Karpas-422 (cell line): ENCODE results near the gene ALPG. TPM values are rescaled to one million over a fixed set of nuclear protein-coding genes. Genes with fewer than 3 reads are reported as not detected.
A peak's percentile ranks its signal among the peaks of the same experiment; 100 is the strongest.
"Not testable (repeated sequence)": the region's sequence is repeated elsewhere in the genome, so short reads cannot be mapped to it uniquely, and the experiment has no call there.

Source experiments
- DNase-seq: peaks from one replicate; pipeline ENCODE4 v3.0.0-alpha.2; 2015
- H2AFZ ChIP-seq: fragments of 200-600 bp; sonication (generic); 2 replicates; pipeline ENCODE4 v1.6.1; 2014; ENCODE audit warnings: antibody characterized with exemption, low read length, mixed read lengths
- H3K27ac ChIP-seq: fragments of 200-600 bp; sonication (generic); 2 replicates; pipeline ENCODE4 v1.5.1; 2014; ENCODE audit warnings: mild to moderate bottlenecking, low read length, moderate library complexity
- H3K27me3 ChIP-seq: fragments of 200-600 bp; sonication (generic); 2 replicates; pipeline ENCODE4 v1.6.1; 2014; ENCODE audit warnings: low read length, mixed read lengths
- H3K36me3 ChIP-seq: fragments of 200-600 bp; sonication (generic); 2 replicates; pipeline ENCODE4 v1.6.1; 2014; ENCODE audit warnings: low read length, mixed read lengths; ENCODE audit not compliant: insufficient read depth
- H3K4me1 ChIP-seq: fragments of 200-600 bp; sonication (generic); 2 replicates; pipeline ENCODE4 v1.6.1; 2014; ENCODE audit warnings: mild to moderate bottlenecking, low read length, mixed read lengths
- H3K4me2 ChIP-seq: fragments of 200-600 bp; sonication (generic); 2 replicates; pipeline ENCODE4 v1.6.1; 2014; ENCODE audit warnings: low read length, low read depth, mild to moderate bottlenecking; ENCODE audit not compliant: poor library complexity, severe bottlenecking
- H3K4me3 ChIP-seq: fragments of 200-600 bp; sonication (generic); 2 replicates; pipeline ENCODE4 v1.5.1; 2014; ENCODE audit warnings: mild to moderate bottlenecking, antibody characterized with exemption, low read length, mixed read lengths
- H3K79me2 ChIP-seq: fragments of 200-600 bp; sonication (generic); 2 replicates; pipeline ENCODE4 v1.6.1; 2014; ENCODE audit warnings: mild to moderate bottlenecking, low read length, mixed read lengths
- H3K9ac ChIP-seq: fragments of 200-600 bp; sonication (generic); 2 replicates; pipeline ENCODE4 v1.6.0; 2014; ENCODE audit warnings: low read length
- H3K9me2 ChIP-seq: fragments of 200-600 bp; sonication (generic), shearing (Covaris generic); replicated peaks from 2 replicates; pipeline ENCODE4 v1.6.0; 2014; ENCODE audit warnings: mild to moderate bottlenecking, low read length, moderate library complexity; ENCODE audit not compliant: insufficient read depth
- H3K9me3 ChIP-seq: fragments of 300-700, 200-600 bp; sonication (generic); 2 replicates; pipeline ENCODE4 v1.6.1; 2014; ENCODE audit warnings: low read length, mixed read lengths
- H4K20me1 ChIP-seq: fragments of 200-600 bp; sonication (generic); 2 replicates; pipeline ENCODE4 v1.6.1; 2014; ENCODE audit warnings: mild to moderate bottlenecking, antibody characterized with exemption, low read length, low read depth; ENCODE audit not compliant: insufficient read depth
- total RNA-seq: library from RNA; depleted of rRNA; stranded (reverse); fragments of >200 nt; shearing (Covaris generic); gene quantifications from 2 replicates; pipeline ENCODE4 v1.2.3, GENCODE V29; 2014; ENCODE audit warnings: low replicate concordance

ALPG gene
- total RNA-seq, 1 experiment from 2014 or later, result not detected

DNA sequence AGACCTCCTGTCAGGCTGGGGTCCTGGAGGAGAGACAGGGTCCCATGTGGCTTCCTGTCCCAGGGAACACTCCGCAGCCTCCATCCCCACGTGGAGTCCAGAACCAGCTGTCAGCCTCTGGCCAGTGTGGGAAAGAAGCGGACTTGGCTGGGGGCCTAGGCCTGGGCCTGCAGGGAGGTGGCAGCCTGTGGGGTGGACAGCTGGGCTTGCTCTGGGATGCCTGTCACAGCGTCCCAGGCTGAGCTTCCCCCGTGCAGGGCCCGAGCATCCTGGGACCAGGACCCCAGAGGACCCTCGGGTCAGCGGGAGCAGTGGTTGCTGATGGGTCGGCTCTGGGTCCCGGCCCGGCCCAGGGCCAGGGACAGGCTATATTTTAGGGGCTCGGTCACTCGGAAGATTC is 35.8 kb downstream of the ALPG start:
- not testable (repeated sequence) for H2AFZ ChIP-seq, H3K27me3 ChIP-seq, H3K27ac ChIP-seq, H3K9me3 ChIP-seq, H3K9ac ChIP-seq, H4K20me1 ChIP-seq, H3K9me2 ChIP-seq, H3K4me3 ChIP-seq, H3K4me2 ChIP-seq, H3K4me1 ChIP-seq, H3K36me3 ChIP-seq, DNase-seq, H3K79me2 ChIP-seq

GRCh38 chr2:232443047-232443446 is 36.4 kb downstream of the ALPG start:
- H4K20me1 ChIP-seq, H3K4me1 ChIP-seq, H3K9me3 ChIP-seq, H3K4me2 ChIP-seq, H3K27ac ChIP-seq, DNase-seq, H2AFZ ChIP-seq, H3K9ac ChIP-seq, H3K9me2 ChIP-seq, H3K36me3 ChIP-seq, H3K4me3 ChIP-seq, H3K79me2 ChIP-seq, H3K27me3 ChIP-seq: not testable (repeated sequence)

- not testable (repeated sequence) for H4K20me1 ChIP-seq, H3K4me1 ChIP-seq, H3K36me3 ChIP-seq, H3K79me2 ChIP-seq, H3K9me2 ChIP-seq, H3K4me2 ChIP-seq, H3K9ac ChIP-seq, DNase-seq, H3K9me3 ChIP-seq, H3K27ac ChIP-seq, H3K27me3 ChIP-seq, H3K4me3 ChIP-seq
- H2AFZ ChIP-seq, result 0 out of 2 replicates have a peak overlapping the region, but pooled peaks have one; percentile 60
Observed at GRCh38 chr2:232443669-232444408, 37.2 kb downstream of the ALPG start.

DNA sequence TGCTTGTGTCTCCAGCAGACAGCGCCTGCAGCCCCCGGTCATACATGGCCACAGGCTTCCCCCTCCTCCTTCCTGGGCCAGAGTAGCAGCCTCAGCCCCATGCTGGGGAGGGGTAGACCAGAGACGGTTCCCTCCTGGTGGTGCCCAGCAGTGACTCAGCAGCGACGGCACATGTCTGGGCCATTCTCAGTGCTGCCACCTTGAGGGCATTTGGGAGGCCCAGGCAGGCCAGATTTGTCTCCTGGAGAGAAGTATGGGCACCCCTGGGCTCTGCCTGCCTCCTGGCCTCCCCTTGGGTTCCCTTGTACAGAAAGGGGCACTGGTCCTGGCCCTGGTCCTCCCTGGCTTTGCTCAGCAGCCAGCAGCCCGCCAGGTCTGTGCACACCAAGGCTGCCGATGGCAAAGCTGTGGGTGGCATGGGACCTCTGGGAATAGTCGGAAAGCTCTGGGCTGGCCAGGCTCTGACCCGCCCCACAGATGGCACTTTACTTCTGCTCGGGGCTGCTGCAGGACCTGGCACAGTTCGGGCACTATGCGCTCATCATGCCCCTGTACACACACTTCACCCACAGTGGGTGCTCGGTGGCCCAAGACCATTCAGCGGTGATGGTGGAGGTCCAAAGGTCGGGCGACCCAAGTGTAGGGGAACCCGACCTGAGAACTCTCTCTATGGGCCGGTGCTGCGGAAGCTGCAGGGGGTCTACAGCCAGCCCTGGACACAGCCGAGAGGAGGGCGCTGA is 37.9 kb downstream of the ALPG start:
- Histone ChIP-seq H3K27ac (no peak overlapping the region), H2AFZ (0 out of 2 replicates have a peak overlapping the region, but pooled peaks have one; percentile 60), H3K4me1 (no peaks in the 10 kb centered on the region), H3K36me3 (no peaks in the 10 kb centered on the region), H3K9ac (no peak overlapping the region), H3K9me3 (no peaks in the 10 kb centered on the region), H3K4me2 (no peak overlapping the region), H3K9me2 (no peaks in the 10 kb centered on the region), H4K20me1 (no peaks in the 10 kb centered on the region), H3K79me2 (no peaks in the 10 kb centered on the region), H3K4me3 (no peak overlapping the region), H3K27me3 (no peaks in the 10 kb centered on the region)
- DNase-seq, result peak; percentile 90

GRCh38 chr2:232445149-232445885 is 38.7 kb downstream of the ALPG start:
- not testable (repeated sequence) for H3K27me3 ChIP-seq, DNase-seq, H3K4me2 ChIP-seq, H3K9ac ChIP-seq, H3K27ac ChIP-seq, H3K36me3 ChIP-seq, H3K4me1 ChIP-seq, H4K20me1 ChIP-seq, H3K4me3 ChIP-seq, H2AFZ ChIP-seq, H3K9me2 ChIP-seq, H3K79me2 ChIP-seq, H3K9me3 ChIP-seq

- not testable (repeated sequence) for H4K20me1 ChIP-seq, H3K4me3 ChIP-seq, H3K4me2 ChIP-seq, H3K9me3 ChIP-seq, H3K9me2 ChIP-seq, H3K4me1 ChIP-seq, H3K27ac ChIP-seq, H3K36me3 ChIP-seq, H2AFZ ChIP-seq, H3K79me2 ChIP-seq, H3K9ac ChIP-seq, DNase-seq, H3K27me3 ChIP-seq
Observed at GRCh38 chr2:232446266-232446777, 39.7 kb downstream of the ALPG start.

DNA sequence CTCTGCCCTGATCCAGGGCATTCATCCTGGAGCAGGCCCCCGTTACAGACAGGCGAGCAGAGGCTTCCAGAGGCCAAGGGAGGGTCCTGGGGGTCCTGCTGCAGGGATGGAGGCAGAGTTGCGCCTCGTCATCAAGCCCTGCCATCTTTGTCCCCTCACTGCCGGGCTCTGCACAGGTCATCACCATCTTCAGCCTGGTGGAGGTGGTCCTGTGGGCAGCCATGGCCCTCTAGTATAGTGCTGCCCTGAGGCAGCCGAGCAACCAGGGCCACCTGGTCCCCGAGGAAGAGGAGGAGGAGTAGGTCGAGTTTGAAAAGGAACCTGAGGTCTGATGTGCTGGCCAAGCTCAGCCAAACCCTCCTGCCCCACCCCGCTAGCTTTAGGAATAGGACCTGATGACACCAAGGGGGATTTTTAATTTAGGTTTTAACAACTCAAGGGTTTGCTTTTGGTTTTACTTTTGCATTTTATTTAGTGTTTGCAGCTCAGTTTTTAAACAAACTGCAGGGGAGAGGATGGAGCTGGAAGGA is 40.5 kb downstream of the ALPG start:
- H3K4me2 ChIP-seq, result no peak overlapping the region

More for the DNA sequence above, 40.5 kb downstream of the ALPG start:
- Histone ChIP-seq H3K4me1 (no peaks in the 10 kb centered on the region), H3K9me2 (no peaks in the 10 kb centered on the region), H3K79me2 (no peaks in the 10 kb centered on the region), H3K27ac (no peak overlapping the region), H3K9ac (no peak overlapping the region), H3K9me3 (no peaks in the 10 kb centered on the region), H3K27me3 (no peaks in the 10 kb centered on the region), H3K36me3 (no peaks in the 10 kb centered on the region), H4K20me1 (no peaks in the 10 kb centered on the region), H3K4me3 (no peak overlapping the region), H2AFZ (no peak overlapping the region)
- DNase-seq, result no peak
